ENCODE data around the gene MUS81. TPM values are rescaled to one million over a fixed set of nuclear protein-coding genes. Genes with fewer than 3 reads are reported as not detected.
A peak's percentile ranks its signal among the peaks of the same experiment; 100 is the strongest.

MUS81 gene
- total RNA-seq, 2 experiments from 2014 or later, result 54.7 to 60.2 TPM

GRCh38 chr11:65886826-65887722, 26.8 kb downstream of the MUS81 start:
- ATAC-seq (no peak), DNase-seq (no peak)
- no peaks in the 10 kb centered on the region for H3K27me3 Mint-ChIP-seq
- intact Hi-C loops (cut with micrococcal nuclease), result loop anchor here (5.0 kb wide), 2 partner anchors 40 to 100 kb away; no protein-coding TSS in a partner anchor
- TF ChIP-seq, protein P1, sequence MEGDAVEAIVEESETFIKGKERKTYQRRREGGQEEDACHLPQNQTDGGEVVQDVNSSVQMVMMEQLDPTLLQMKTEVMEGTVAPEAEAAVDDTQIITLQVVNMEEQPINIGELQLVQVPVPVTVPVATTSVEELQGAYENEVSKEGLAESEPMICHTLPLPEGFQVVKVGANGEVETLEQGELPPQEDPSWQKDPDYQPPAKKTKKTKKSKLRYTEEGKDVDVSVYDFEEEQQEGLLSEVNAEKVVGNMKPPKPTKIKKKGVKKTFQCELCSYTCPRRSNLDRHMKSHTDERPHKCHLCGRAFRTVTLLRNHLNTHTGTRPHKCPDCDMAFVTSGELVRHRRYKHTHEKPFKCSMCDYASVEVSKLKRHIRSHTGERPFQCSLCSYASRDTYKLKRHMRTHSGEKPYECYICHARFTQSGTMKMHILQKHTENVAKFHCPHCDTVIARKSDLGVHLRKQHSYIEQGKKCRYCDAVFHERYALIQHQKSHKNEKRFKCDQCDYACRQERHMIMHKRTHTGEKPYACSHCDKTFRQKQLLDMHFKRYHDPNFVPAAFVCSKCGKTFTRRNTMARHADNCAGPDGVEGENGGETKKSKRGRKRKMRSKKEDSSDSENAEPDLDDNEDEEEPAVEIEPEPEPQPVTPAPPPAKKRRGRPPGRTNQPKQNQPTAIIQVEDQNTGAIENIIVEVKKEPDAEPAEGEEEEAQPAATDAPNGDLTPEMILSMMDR (IDR thresholded peaks at IDR 0.05), result no peak
- no peaks in the 10 kb centered on the region for H3K9me3 Mint-ChIP-seq
- peak overlapping the region; percentile 91 for H3K27ac Mint-ChIP-seq
- H3K4me3 Mint-ChIP-seq, result peak overlapping the region; percentile 94
- CTCF ChIA-PET, result interaction anchor here (0.6 to 10.5 kb wide), 25 partner anchors 8 to 464 kb away, joined by 3 to 283 read pairs (median 11); partner anchors contain the start of genes AP5B1, BANF1, CFL1 and CTSW
- H3K36me3 Mint-ChIP-seq (ENCODE audit: low read depth), result peaks cover 36% of the 10 kb centered on the region
- H3K4me1 Mint-ChIP-seq (ENCODE audit: low read depth), result peaks cover 40% of the 10 kb centered on the region
- POLR2A ChIA-PET, result interaction anchor here (0.6 to 28.1 kb wide), 5 partner anchors 13 to 107 kb away, joined by 3 to 560 read pairs (median 3); partner anchors contain the start of genes CFL1, EFEMP2, FOSL1 and MUS81

DNA sequence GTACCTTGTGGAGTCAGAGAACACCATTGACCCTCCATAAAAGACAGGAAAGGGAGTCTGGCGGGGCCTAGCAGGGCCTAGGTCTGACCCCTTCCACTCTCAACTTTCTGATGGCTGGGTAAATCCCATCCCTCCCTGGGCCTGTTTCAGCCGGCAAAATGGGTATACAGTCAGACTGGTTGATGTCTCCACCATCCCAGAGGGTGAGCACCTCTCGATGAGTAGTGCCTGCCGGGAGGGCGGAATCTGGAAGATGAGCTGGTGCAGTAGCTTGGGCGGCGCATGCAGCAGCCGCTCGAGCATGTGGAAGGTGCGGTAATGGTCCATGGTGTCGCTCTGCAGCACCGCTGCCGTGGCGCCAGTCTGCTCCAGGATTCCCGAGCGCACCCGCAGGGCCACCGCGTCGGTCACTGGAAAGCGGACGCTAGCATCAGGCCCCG, 27.5 kb downstream of the MUS81 start:
- Mint-ChIP-seq H3K4me3 (peak overlapping the region; percentile 94), H3K27ac (peak overlapping the region; percentile 91), H3K36me3 (ENCODE audit: low read depth) (peaks cover 43% of the 10 kb centered on the region), H3K4me1 (ENCODE audit: low read depth) (peaks cover 45% of the 10 kb centered on the region), H3K27me3 (no peaks in the 10 kb centered on the region), H3K9me3 (no peaks in the 10 kb centered on the region)
- ATAC-seq (no peak), DNase-seq (peak; percentile 22)
- TF ChIP-seq, protein P1 (IDR thresholded peaks at IDR 0.05), result no peak
- POLR2A ChIA-PET, result interaction anchor here (0.6 to 28.1 kb wide), 11 partner anchors 8 to 159 kb away, joined by 3 to 560 read pairs (median 16); partner anchors contain the start of genes C11orf68, CFL1, CTSW and DRAP1
- CTCF ChIA-PET, result interaction anchor here (0.9 to 10.5 kb wide), 29 partner anchors 9 to 341 kb away, joined by 3 to 283 read pairs (median 11); partner anchors contain the start of genes AP5B1, BANF1, CFL1 and CTSW
- intact Hi-C loops (cut with micrococcal nuclease), result loop anchor here (5.0 kb wide), 2 partner anchors 40 to 100 kb away; no protein-coding TSS in a partner anchor

DNA sequence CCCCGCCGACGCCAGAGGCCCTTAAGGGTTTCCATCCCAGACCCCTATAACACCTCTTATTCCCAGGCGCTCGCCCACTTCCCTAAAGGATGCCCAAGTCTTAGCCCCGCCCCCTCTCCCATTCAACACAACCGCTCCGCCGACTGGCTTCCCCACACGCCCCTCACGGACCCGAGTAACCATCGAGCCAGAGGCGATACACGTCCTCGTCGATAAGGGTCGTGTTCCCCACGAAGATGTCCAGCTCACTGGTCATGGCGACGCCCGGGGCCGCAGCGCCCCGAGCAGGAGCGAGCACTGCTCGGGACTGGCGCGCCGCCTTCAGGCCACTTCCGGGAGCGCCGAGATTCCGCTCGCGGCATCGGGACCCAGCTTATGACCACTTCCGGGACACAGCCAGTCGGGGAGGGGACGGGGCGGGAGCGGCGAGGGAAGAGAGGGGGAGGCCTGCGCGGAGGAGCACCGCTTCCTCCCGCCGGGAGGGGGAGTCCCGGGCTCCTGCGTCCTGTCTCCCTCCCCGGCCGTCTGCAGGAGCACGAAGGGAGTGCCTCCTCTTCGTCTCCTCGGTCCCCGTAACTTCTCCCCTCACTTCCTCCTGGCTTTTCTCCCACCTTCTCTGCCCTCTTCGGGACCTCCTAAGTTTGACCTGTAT, 28.1 kb downstream of the MUS81 start, which contains the start of gene FIBP:
FIBP (minus strand) TSS at position 309 of the 652 bp plus-strand sequence; CDS start at position 256, 53 bp downstream.
- no peaks in the 10 kb centered on the region for H3K9me3 Mint-ChIP-seq
- ChIA-PET CTCF (interaction anchor here (0.7 to 10.5 kb wide), 33 partner anchors 9 to 342 kb away, joined by 3 to 283 read pairs (median 7); partner anchors contain the start of genes AP5B1, CFL1, CTSW and EFEMP2), POLR2A (interaction anchor here (0.6 to 28.1 kb wide), 16 partner anchors 8 to 313 kb away, joined by 3 to 560 read pairs (median 4); partner anchors contain the start of genes C11orf68, CFL1, CTSW and DRAP1)
- DNase-seq (peak; percentile 98), ATAC-seq (peak; percentile 68)
- peak within 1 kb of the TSS; percentile 94 for H3K4me3 Mint-ChIP-seq
- peaks cover 51% of the 10 kb centered on the region for H3K4me1 Mint-ChIP-seq (ENCODE audit: low read depth)
- no peaks in the 10 kb centered on the region for H3K27me3 Mint-ChIP-seq
- TF ChIP-seq, protein P1 (IDR thresholded peaks at IDR 0.05), result peak; percentile 75
- intact Hi-C loops (cut with micrococcal nuclease), result loop anchor here (5.0 kb wide), 2 partner anchors 39 to 99 kb away; no protein-coding TSS in a partner anchor
- peaks cover 44% of the 10 kb centered on the region for H3K36me3 Mint-ChIP-seq (ENCODE audit: low read depth)
- peak within 1 kb of the TSS; percentile 91 for H3K27ac Mint-ChIP-seq

DNA sequence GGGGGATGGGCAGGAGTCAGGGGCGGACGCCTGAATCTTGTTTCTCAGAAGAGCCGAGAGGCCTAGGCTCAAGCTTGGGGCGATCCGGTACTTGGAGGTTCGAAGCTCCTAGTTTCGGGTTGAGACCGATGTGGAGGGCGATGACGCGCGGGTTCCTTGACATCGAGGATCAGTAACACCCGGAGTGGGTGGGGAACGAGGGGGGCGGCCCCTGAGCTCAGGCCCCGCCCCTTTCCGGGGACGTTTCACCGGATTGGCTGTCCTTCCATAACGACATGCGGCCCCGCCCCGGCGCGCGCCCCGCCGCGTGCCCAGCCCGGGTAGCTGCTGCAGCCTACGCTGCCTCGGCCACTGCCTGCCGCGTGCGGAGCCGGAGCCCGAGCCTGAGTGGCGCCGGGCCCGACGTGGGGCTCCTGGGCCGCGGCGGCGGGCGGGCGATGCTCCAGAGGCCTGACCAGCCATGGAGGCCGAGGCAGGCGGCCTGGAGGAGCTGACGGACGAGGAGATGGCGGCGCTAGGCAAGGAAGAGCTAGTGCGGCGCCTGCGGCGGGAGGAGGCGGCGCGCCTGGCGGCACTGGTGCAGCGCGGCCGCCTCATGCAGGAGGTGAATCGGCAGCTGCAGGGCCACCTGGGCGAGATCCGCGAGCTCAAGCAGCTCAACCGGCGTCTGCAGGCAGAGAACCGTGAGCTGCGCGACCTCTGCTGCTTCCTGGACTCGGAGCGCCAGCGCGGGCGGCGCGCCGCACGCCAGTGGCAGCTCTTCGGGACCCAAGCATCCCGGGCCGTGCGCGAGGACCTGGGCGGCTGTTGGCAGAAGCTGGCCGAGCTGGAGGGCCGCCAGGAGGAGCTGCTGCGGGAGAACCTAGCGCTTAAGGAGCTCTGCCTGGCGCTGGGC, 30.3 kb downstream of the MUS81 start, which contains the start of gene CCDC85B:
CCDC85B (plus strand) TSS at position 350 of the 895 bp plus-strand sequence; CDS start at position 461, 111 bp downstream.
- TF ChIP-seq, protein P1 (IDR thresholded peaks at IDR 0.05), result no peak
- no peaks in the 10 kb centered on the region for H3K9me3 Mint-ChIP-seq
- H3K36me3 Mint-ChIP-seq (ENCODE audit: low read depth), result peaks cover 40% of the 10 kb centered on the region
- ChIA-PET CTCF (interaction anchor here (0.9 to 10.5 kb wide), 32 partner anchors 7 to 275 kb away, joined by 3 to 283 read pairs (median 8); partner anchors contain the start of genes AP5B1, BANF1, C11orf68 and CFL1), POLR2A (interaction anchor here (0.6 to 28.1 kb wide), 34 partner anchors 9 to 427 kb away, joined by 3 to 560 read pairs (median 4); partner anchors contain the start of genes BANF1, C11orf68, CFL1 and CTSW)
- intact Hi-C loops (cut with micrococcal nuclease), result loop anchor here (10.0 kb wide), 1 partner anchor 74 kb away; the partner anchor contains the start of gene SART1
- peak within 1 kb of the TSS; percentile 94 for H3K4me3 Mint-ChIP-seq
- peak within 1 kb of the TSS; percentile 91 for H3K27ac Mint-ChIP-seq
- DNase-seq, result peak; percentile 100
- ATAC-seq, result peak; percentile 64
- peaks cover 50% of the 10 kb centered on the region for H3K4me1 Mint-ChIP-seq (ENCODE audit: low read depth)
- H3K27me3 Mint-ChIP-seq, result no peaks in the 10 kb centered on the region

All from activated CD8-positive, alpha-beta T cell treated with anti-CD3 and anti-CD28 coated beads for 36 hours (primary cell).